Activated B cell treated with CpG ODN at 0.5 μM for 24 hours (primary cell): ENCODE data around the gene ALKBH7. TPM values are rescaled to one million over a fixed set of nuclear protein-coding genes. Genes with fewer than 3 reads are reported as not detected.

Source experiments
- ATAC-seq: fragments of 200-7000 bp; cut with Tn5 transposase; one replicate; pipeline ENCODE4 v1.10.0; 2021; ENCODE audit warnings: low read depth, mild to moderate bottlenecking, moderate library complexity
- CTCF ChIA-PET: fragments of 350-600 bp; sonication (Branson Sonifier 250); formaldehyde crosslinking; loops from one replicate; lab custom pipeline; 2021; ENCODE audit warnings: antibody characterized with exemption; lab: Charles Lee
- POLR2A ChIA-PET: fragments of 350-600 bp; sonication (Branson Sonifier 250); formaldehyde crosslinking; loops from one replicate; lab custom pipeline; 2021; ENCODE audit warnings: antibody characterized with exemption; lab: Charles Lee
- DNase-seq: peaks from one replicate; pipeline ENCODE4 v3.0.0; 2022
- H3K27ac Mint-ChIP-seq: one replicate; pipeline ENCODE4 v1.8.0; 2020; ENCODE audit warnings: mixed read lengths
- H3K27me3 Mint-ChIP-seq: one replicate; pipeline ENCODE4 v1.8.0; 2021; ENCODE audit warnings: mixed read lengths
- H3K36me3 Mint-ChIP-seq: one replicate; pipeline ENCODE4 v1.8.0; 2021; ENCODE audit warnings: low read depth, mixed read lengths
- H3K4me1 Mint-ChIP-seq: one replicate; pipeline ENCODE4 v1.8.0; 2021; ENCODE audit warnings: mixed read lengths
- H3K4me3 Mint-ChIP-seq: one replicate; pipeline ENCODE4 v1.8.0; 2020; ENCODE audit warnings: mild to moderate bottlenecking, mixed read lengths
- H3K9me3 Mint-ChIP-seq: one replicate; pipeline ENCODE4 v1.8.0; 2020; ENCODE audit warnings: mixed read lengths
- CTCF ChIP-seq: fragments of 200-600 bp; IDR thresholded peaks from one replicate; pipeline ENCODE4 v1.8.0; 2022; ENCODE audit warnings: antibody characterized with exemption, mild to moderate bottlenecking
- intact Hi-C: fragments of 100-400 bp; cut with micrococcal nuclease; formaldehyde crosslinking; loops from one replicate; pipeline ENCODE4 v1.15.1; 2024
- total RNA-seq: library from RNA; stranded (reverse); gene quantifications from 2 replicates; pipeline ENCODE4 v1.2.3, GENCODE V29; 2022

Gene ALKBH7
- total RNA-seq, 1 donor from 2014 or later: 48.4 TPM

GRCh38 chr19:6364353-6364752 lies 8.2 kb upstream of the ALKBH7 start:
- DNase-seq (no peak), ATAC-seq (no peak)
- no peak for TF ChIP-seq CTCF
- POLR2A ChIA-PET: no interaction called here
- Mint-ChIP-seq H3K27me3 (no peaks in the 10 kb centered on the region), H3K9me3 (no peaks in the 10 kb centered on the region), H3K4me3 (no peak overlapping the region), H3K27ac (no peak overlapping the region), H3K4me1 (peaks cover 11% of the 10 kb centered on the region), H3K36me3 (peaks cover 50% of the 10 kb centered on the region)
- intact Hi-C loops: loop anchor here (5.0 kb wide), 2 partner anchors 82 to 223 kb away; no protein-coding TSS in a partner anchor
- CTCF ChIA-PET: no interaction called here

- peaks cover 15% of the 10 kb centered on the region for H3K4me1 Mint-ChIP-seq
- no peak for TF ChIP-seq CTCF
- ATAC-seq (peak; percentile 72), DNase-seq (peak; percentile 94)
- H3K4me3 Mint-ChIP-seq: peak overlapping the region; percentile 92
- H3K36me3 Mint-ChIP-seq: peaks cover 25% of the 10 kb centered on the region
- no peaks in the 10 kb centered on the region for H3K27me3 Mint-ChIP-seq
- intact Hi-C loops: loop anchor here (1.0 to 5.0 kb wide), 10 partner anchors 12 to 468 kb away; partner anchors contain the start of genes CLPP, GTF2F1, RANBP3 and TUBB4A
- H3K9me3 Mint-ChIP-seq: no peaks in the 10 kb centered on the region
- H3K27ac Mint-ChIP-seq: peak overlapping the region; percentile 93
- POLR2A ChIA-PET: interaction anchor here (0.6 to 2.1 kb wide), 14 partner anchors 11 to 726 kb away, joined by 3 to 47 read pairs (median 6); partner anchors contain the start of genes CLPP, DENND1C, GPR108 and GTF2F1
- CTCF ChIA-PET: interaction anchor here (1.0 kb wide), 1 partner anchor 490 kb away, joined by 4 read pairs; no protein-coding TSS in a partner anchor
These were observed 660 bp downstream of the ALKBH7 start for GRCh38 chr19:6373096-6373812.

GRCh38 chr19:6373813-6374108 lies 1.2 kb downstream of the ALKBH7 start:
- ChIA-PET CTCF (no interaction called here), POLR2A (interaction anchor here (0.6 to 2.1 kb wide), 6 partner anchors 12 to 490 kb away, joined by 3 to 47 read pairs (median 10); partner anchors contain the start of genes CLPP, GTF2F1 and KHSRP)
- no peak for TF ChIP-seq CTCF
- DNase-seq (no peak), ATAC-seq (no peak)
- Mint-ChIP-seq H3K4me1 (peaks cover 15% of the 10 kb centered on the region), H3K4me3 (peak overlapping the region; percentile 92), H3K27ac (peak overlapping the region; percentile 73), H3K9me3 (no peaks in the 10 kb centered on the region), H3K36me3 (peaks cover 26% of the 10 kb centered on the region), H3K27me3 (no peaks in the 10 kb centered on the region)
- intact Hi-C loops: loop anchor here (1.0 to 5.0 kb wide), 10 partner anchors 12 to 469 kb away; partner anchors contain the start of genes CLPP, GTF2F1, RANBP3 and TUBB4A

- CTCF ChIA-PET: no interaction called here
- no peak for TF ChIP-seq CTCF
- no peak overlapping the region for H3K27ac Mint-ChIP-seq
- H3K36me3 Mint-ChIP-seq: peaks cover 23% of the 10 kb centered on the region
- H3K4me3 Mint-ChIP-seq: no peak overlapping the region
- ATAC-seq: no peak
- H3K9me3 Mint-ChIP-seq: no peaks in the 10 kb centered on the region
- intact Hi-C loops: loop anchor here (5.0 kb wide), 3 partner anchors 378 to 428 kb away; partner anchors contain the start of gene RANBP3
- H3K4me1 Mint-ChIP-seq: peaks cover 15% of the 10 kb centered on the region
- no peaks in the 10 kb centered on the region for H3K27me3 Mint-ChIP-seq
- POLR2A ChIA-PET: interaction anchor here (0.6 to 2.0 kb wide), 3 partner anchors 15 to 489 kb away, joined by 3 to 11 read pairs (median 9); partner anchors contain the start of gene GTF2F1
- DNase-seq: no peak
These were observed 1.6 kb downstream of the ALKBH7 start for GRCh38 chr19:6374161-6374709.
